ENCODE data around the gene DPH6.

Gene DPH6

GRCh38 chr15:35436422-35436821 lies 109.5 kb downstream of the DPH6 start:
- no peak for TF ChIP-seq CTCF (IDR thresholded peaks at IDR 0.05; ENCODE audit: unreplicated experiment in 3 of 3)
- Mint-ChIP-seq H3K27me3 (ENCODE audit: low read depth) (no peaks in the 10 kb centered on the region), H3K9me3 (peaks cover 7% of the 10 kb centered on the region), H3K36me3 (ENCODE audit: low read depth) (peaks cover 26% of the 10 kb centered on the region), H3K4me1 (peaks cover 3% of the 10 kb centered on the region), H3K27ac (no peak overlapping the region), H3K4me3 (no peak overlapping the region)

- peaks cover 2% of the 10 kb centered on the region for H3K9me3 Mint-ChIP-seq
- H3K4me3 Mint-ChIP-seq, result no peak overlapping the region
- H3K36me3 Mint-ChIP-seq (ENCODE audit: low read depth), result peaks cover 8% of the 10 kb centered on the region
- peak overlapping the region in 1 of 3 experiments; percentile 16 for H3K27ac Mint-ChIP-seq
- no peak for TF ChIP-seq CTCF (IDR thresholded peaks at IDR 0.05; ENCODE audit: unreplicated experiment in 3 of 3)
- no peaks in the 10 kb centered on the region for H3K27me3 Mint-ChIP-seq (ENCODE audit: low read depth)
- peaks cover 5% of the 10 kb centered on the region for H3K4me1 Mint-ChIP-seq
Measured at GRCh38 chr15:35431281-35431680, 114.7 kb downstream of the DPH6 start.

GRCh38 chr15:35430301-35430700 lies 115.7 kb downstream of the DPH6 start:
- Mint-ChIP-seq H3K9me3 (no peaks in the 10 kb centered on the region), H3K4me1 (peaks cover 5% of the 10 kb centered on the region), H3K27ac (no peak overlapping the region), H3K4me3 (no peak overlapping the region), H3K27me3 (ENCODE audit: low read depth) (no peaks in the 10 kb centered on the region), H3K36me3 (ENCODE audit: low read depth) (peaks cover 3% of the 10 kb centered on the region)
- TF ChIP-seq CTCF (IDR thresholded peaks at IDR 0.05; ENCODE audit: unreplicated experiment in 3 of 3), result no peak

GRCh38 chr15:35427496-35427895 lies 118.5 kb downstream of the DPH6 start:
- Mint-ChIP-seq H3K4me3 (no peak overlapping the region), H3K36me3 (ENCODE audit: low read depth) (peaks cover 11% of the 10 kb centered on the region)
- TF ChIP-seq CTCF (IDR thresholded peaks at IDR 0.05; ENCODE audit: unreplicated experiment in 3 of 3), result no peak

GRCh38 chr15:35427091-35427490 lies 118.9 kb downstream of the DPH6 start:
- H3K27ac Mint-ChIP-seq, result no peak overlapping the region

More at GRCh38 chr15:35427496-35427895, 118.5 kb downstream of the DPH6 start:
- H3K27me3 Mint-ChIP-seq (ENCODE audit: low read depth), result no peaks in the 10 kb centered on the region
- peaks cover 5% of the 10 kb centered on the region for H3K4me1 Mint-ChIP-seq
- H3K27ac Mint-ChIP-seq, result no peak overlapping the region
- no peaks in the 10 kb centered on the region for H3K9me3 Mint-ChIP-seq

More at GRCh38 chr15:35427091-35427490, 118.9 kb downstream of the DPH6 start:
- TF ChIP-seq CTCF (IDR thresholded peaks at IDR 0.05; ENCODE audit: unreplicated experiment in 3 of 3), result no peak
- Mint-ChIP-seq H3K9me3 (no peaks in the 10 kb centered on the region), H3K27me3 (ENCODE audit: low read depth) (no peaks in the 10 kb centered on the region), H3K4me1 (peaks cover 5% of the 10 kb centered on the region), H3K36me3 (ENCODE audit: low read depth) (peaks cover 11% of the 10 kb centered on the region), H3K4me3 (no peak overlapping the region)

Measured in nephron (organoid).